ENCODE measurements around the gene CLDN4. TPM values are rescaled to one million over a fixed set of nuclear protein-coding genes. Genes with fewer than 3 reads are reported as not detected.
A peak's percentile ranks its signal among the peaks of the same experiment; 100 is the strongest.

The CLDN4 gene
- total RNA-seq, 1 experiment from 2014 or later: 234 TPM

- Histone ChIP-seq H2AFZ (ENCODE audit: low read depth, low read length, poor library complexity, severe bottlenecking) (no peak overlapping the region), H3K9me2 (ENCODE audit: insufficient read depth) (no peaks in the 10 kb centered on the region), H3K9me3 (ENCODE audit: control insufficient read depth in 1 of 2, insufficient read depth in 1 of 2, low read depth in 1 of 2, low read length in 2 of 2) (no peaks in the 10 kb centered on the region), H3K79me2 (ENCODE audit: insufficient read depth, low read length) (peaks cover 18% of the 10 kb centered on the region), H3K4me2 (ENCODE audit: low read length) (peak overlapping the region; percentile 85; the same call in 1 of the 2 replicates), H4K20me1 (ENCODE audit: insufficient read depth) (no peaks in the 10 kb centered on the region), H3K9ac (ENCODE audit: low read length) (no peak overlapping the region), H3K27me3 (ENCODE audit: insufficient read depth, low read length) (no peaks in the 10 kb centered on the region), H3K36me3 (ENCODE audit: control insufficient read depth in 1 of 2, insufficient read depth in 2 of 2, low read length in 2 of 2) (no peaks in the 10 kb centered on the region), H3K27ac (ENCODE audit: low read depth, low read length) (no peak overlapping the region), H3K4me3 (replicated peaks in 1 of 2; ENCODE audit: low read depth in 1 of 2, low read length in 2 of 2) (no peak overlapping the region), H3K4me1 (ENCODE audit: control insufficient read depth in 1 of 2, insufficient read depth in 2 of 2, low read length in 2 of 2) (peaks cover 39 to 60% of the 10 kb centered on the region in 2 experiments)
- ChIA-PET RAD21 (ENCODE audit: low non-redundant PET in 1 of 2, low total read pairs in 2 of 2, uncharacterized antibody in 2 of 2, unreplicated experiment in 2 of 2) (no interaction called here), CTCF (interaction anchor here (0.7 kb wide), 1 partner anchor 13 kb away, joined by 3 read pairs; no protein-coding TSS in a partner anchor), POLR2A (interaction anchor here (1.4 kb wide), 1 partner anchor 62 kb away, joined by 3 read pairs; no protein-coding TSS in a partner anchor)
- BruUV-seq (replicated peaks): no TSS peak
- TF ChIP-seq POLR2A (IDR thresholded peaks at IDR 0.05; ENCODE audit: borderline replicate concordance, extremely low read depth, insufficient read depth, insufficient read length) (no peak), ATF3 (IDR thresholded peaks at IDR 0.05) (no peak), SP1 (IDR thresholded peaks at IDR 0.05; ENCODE audit: low read depth) (no peak), POLR2AphosphoS5 (IDR thresholded peaks at IDR 0.05; ENCODE audit: low read depth, low read length) (no peak), TCF7L2 (IDR thresholded peaks at IDR 0.05; ENCODE audit: borderline replicate concordance, extremely low read depth, insufficient read depth, insufficient read length) (no peak), ELF1 (IDR thresholded peaks at IDR 0.05; ENCODE audit: borderline replicate concordance, low read depth) (no peak), CTCF (IDR thresholded peaks at IDR 0.05 in 2 of 3, conservative IDR thresholded peaks at IDR 0.05 in 1 of 3; ENCODE audit: borderline replicate concordance in 1 of 3, insufficient read depth in 1 of 3, low read depth in 2 of 3, low read length in 2 of 3) (no peak), JUND (IDR thresholded peaks at IDR 0.05) (no peak), SRF (IDR thresholded peaks at IDR 0.05; ENCODE audit: low read depth) (no peak)
- DNase-seq (ENCODE audit: low read depth, low spot score) (no peak), ATAC-seq (no peak)
- intact Hi-C loops (cut with micrococcal nuclease): no loop called here
Measured at GRCh38 chr7:73802459-73802858, 28.3 kb upstream of the CLDN4 start.

Data from HCT116 (cell line).